Psoas muscle (tissue), 8 donors: Measurements from ENCODE around the gene KLRF1. TPM values are rescaled to one million over a fixed set of nuclear protein-coding genes. Genes with fewer than 3 reads are reported as not detected.

Experiments
- ATAC-seq, 4 donors: fragments of 200-7000 bp; cut with Tn5 transposase; one replicate each; pipeline ENCODE4 v1.9.1; 2020; ENCODE audit warnings: moderate library complexity in 3 of 4, mild to moderate bottlenecking in 2 of 4
- DNase-seq, 2 donors: peaks; one replicate each; pipeline ENCODE4 v3.0.0-alpha.2; 2020
- H3K27ac ChIP-seq: fragments of 200-600 bp; one replicate; pipeline ENCODE4 v1.8.0; 2022
- H3K27me3 ChIP-seq, 3 donors: fragments of 200-600 bp in 1 of 3; one replicate each; pipeline versions ENCODE4 v1.6.1 to v1.8.0; 2013 to 2022; ENCODE audit warnings: low read length in 2 of 3, mild to moderate bottlenecking in 2 of 3, moderate library complexity in 1 of 3; ENCODE audit not compliant: insufficient read depth in 3 of 3
- H3K36me3 ChIP-seq, 2 donors: fragments of 200-600 bp in 1 of 2; one replicate each; pipeline versions ENCODE4 v1.6.1 to v1.8.0; 2013 to 2022; ENCODE audit warnings: low read depth in 1 of 2, mild to moderate bottlenecking in 1 of 2, moderate library complexity in 1 of 2; ENCODE audit not compliant: insufficient read depth in 1 of 2
- H3K4me1 ChIP-seq: fragments of 200-600 bp; one replicate; pipeline ENCODE4 v1.8.0; 2022
- H3K4me3 ChIP-seq: fragments of 200-600 bp; one replicate; pipeline ENCODE4 v1.8.0; 2022; ENCODE audit warnings: mild to moderate bottlenecking
- H3K9me3 ChIP-seq: fragments of 200-600 bp; one replicate; pipeline ENCODE4 v1.8.0; 2022
- WGBS, 3 donors: extraction: QIAGEN DNeasy Blood & Tissue Kit; methylation state at CpG; one replicate each; pipeline versions ENCODE4 v1.1.6 to v1.1.7; 2013; 5-methylcytosine and 5-hydroxymethylcytosine counted together
- intact Hi-C, 2 donors: fragments of 100-400 bp; cut with DNase I; formaldehyde crosslinking; loops; one replicate each; pipeline versions ENCODE4 v1.11.0 to v1.14.2; 2022
- polyA plus RNA-seq, 3 donors: library from polyadenylated mRNA; stranded (reverse); fragments of 200-250 nt; gene quantifications; one replicate each; pipeline ENCODE4 v1.2.3, GENCODE V29; 2013
- total RNA-seq, 4 donors: library from RNA; stranded (reverse); fragmentation: NEBNext Ultra II Directional in 2 of 4; extraction: Animal tissue kit (Norgen Biotek cat#: 25700) in 2 of 4; gene quantifications; one replicate each; pipeline versions ENCODE4 v1.2.1 to v1.2.4, GENCODE V29; 2021 to 2023
- TF ChIP-seq, protein P1 (sequence below): fragments of 200-600 bp; IDR thresholded peaks from one replicate; pipeline ENCODE4 v1.8.0; 2022; ENCODE audit warnings: antibody characterized with exemption
- donor health status: healthy with polysubstance abuse.
- donor health status: DM: no; HTN: no; CAD: no; lungs with moderate emphysema.
- donor health status: Bipolar disorder and iron deficiency.
- donor health status: healthy.
- donor health status: DM: yes; HTN: yes; CAD: no.
- donor health status: DM: no; HTN: no; CAD: no.
- donor health status: DM: no; HTN: no; CAD: no.
- donor health status: DM: yes; HTN: yes; CAD: no.

The KLRF1 gene
- total and polyA plus RNA-seq, 7 donors = 0.09 to 0.49 (median 0.14) TPM; not detected in 3

GRCh38 chr12:9805883-9806282 is 21.4 kb upstream of the KLRF1 start:
- H3K36me3 ChIP-seq = no peaks in the 10 kb centered on the region
- H3K4me1 ChIP-seq = peaks cover 7% of the 10 kb centered on the region
- DNase-seq (no peak), ATAC-seq (no peak)
- intact Hi-C loops = loop anchor here in 1 of 2 donors (5.0 kb wide), 1 partner anchor 59 kb away; no protein-coding TSS in a partner anchor
- 91 to 98% (median 95%) methylated on average over 2 of the region's 2 CpGs for WGBS, 3 donors
- TF ChIP-seq, protein P1, sequence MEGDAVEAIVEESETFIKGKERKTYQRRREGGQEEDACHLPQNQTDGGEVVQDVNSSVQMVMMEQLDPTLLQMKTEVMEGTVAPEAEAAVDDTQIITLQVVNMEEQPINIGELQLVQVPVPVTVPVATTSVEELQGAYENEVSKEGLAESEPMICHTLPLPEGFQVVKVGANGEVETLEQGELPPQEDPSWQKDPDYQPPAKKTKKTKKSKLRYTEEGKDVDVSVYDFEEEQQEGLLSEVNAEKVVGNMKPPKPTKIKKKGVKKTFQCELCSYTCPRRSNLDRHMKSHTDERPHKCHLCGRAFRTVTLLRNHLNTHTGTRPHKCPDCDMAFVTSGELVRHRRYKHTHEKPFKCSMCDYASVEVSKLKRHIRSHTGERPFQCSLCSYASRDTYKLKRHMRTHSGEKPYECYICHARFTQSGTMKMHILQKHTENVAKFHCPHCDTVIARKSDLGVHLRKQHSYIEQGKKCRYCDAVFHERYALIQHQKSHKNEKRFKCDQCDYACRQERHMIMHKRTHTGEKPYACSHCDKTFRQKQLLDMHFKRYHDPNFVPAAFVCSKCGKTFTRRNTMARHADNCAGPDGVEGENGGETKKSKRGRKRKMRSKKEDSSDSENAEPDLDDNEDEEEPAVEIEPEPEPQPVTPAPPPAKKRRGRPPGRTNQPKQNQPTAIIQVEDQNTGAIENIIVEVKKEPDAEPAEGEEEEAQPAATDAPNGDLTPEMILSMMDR = no peak
- H3K4me3 ChIP-seq = no peak overlapping the region
- no peak overlapping the region for H3K27ac ChIP-seq
- no peaks in the 10 kb centered on the region for H3K9me3 ChIP-seq
- H3K27me3 ChIP-seq = no peaks in the 10 kb centered on the region

DNA sequence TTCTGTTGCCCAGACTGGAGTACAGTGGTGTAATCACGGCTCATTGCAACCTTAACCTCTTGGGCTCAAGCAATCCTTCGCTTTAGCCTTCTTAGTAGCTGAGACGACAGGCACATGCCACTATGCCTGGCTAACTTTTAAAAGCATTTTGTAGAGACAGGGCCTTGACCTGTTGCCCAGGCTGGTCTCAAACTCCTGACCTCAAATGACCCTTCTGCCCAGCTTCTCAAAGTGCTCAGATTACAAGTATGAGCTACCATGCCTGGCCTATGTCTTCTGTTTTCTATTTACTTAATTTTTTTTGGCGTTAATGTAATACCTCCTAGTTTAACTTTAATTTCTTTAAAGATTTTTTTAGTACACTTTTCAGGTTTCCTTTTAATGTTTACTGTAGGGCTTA is 20.6 kb upstream of the KLRF1 start:
- Histone ChIP-seq H3K9me3 (no peaks in the 10 kb centered on the region), H3K4me1 (peaks cover 7% of the 10 kb centered on the region), H3K27ac (peak overlapping the region; percentile 56), H3K27me3 (no peaks in the 10 kb centered on the region), H3K4me3 (no peak overlapping the region), H3K36me3 (no peaks in the 10 kb centered on the region)
- 20 to 32% (median 26%) methylated on average over 4 of the region's 4 CpGs for WGBS, 3 donors
- ATAC-seq (peak in 3 of 4 donors; percentile 55 to 91 (median 71)), DNase-seq (no peak)
- intact Hi-C loops = loop anchor here in 1 of 2 donors (5.0 kb wide), 1 partner anchor 59 kb away; no protein-coding TSS in a partner anchor
- TF ChIP-seq, protein P1 = no peak

DNA sequence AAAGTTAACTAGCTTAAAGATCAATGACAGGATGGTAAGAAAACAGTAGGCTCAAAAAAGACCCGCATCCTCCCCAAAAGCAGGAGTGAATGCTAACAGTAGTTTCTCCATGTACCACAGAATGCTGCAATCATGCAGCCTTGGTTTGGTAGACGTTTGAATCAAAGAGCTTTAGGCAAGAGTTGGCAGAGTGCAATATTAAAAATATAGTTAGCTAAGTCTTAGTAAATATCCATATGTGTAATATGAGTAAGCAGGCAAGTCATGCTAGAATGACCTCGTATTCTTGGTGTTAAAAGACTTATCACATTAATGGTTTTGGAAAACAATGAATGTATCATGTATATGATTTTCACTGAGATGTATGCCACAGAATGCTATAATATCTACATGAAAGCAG is 18.8 kb upstream of the KLRF1 start:
- ATAC-seq = no peak
- no peak overlapping the region for H3K4me3 ChIP-seq
- intact Hi-C loops = loop anchor here in 1 of 2 donors (5.0 kb wide), 1 partner anchor 61 kb away; no protein-coding TSS in a partner anchor
- H3K27me3 ChIP-seq = no peaks in the 10 kb centered on the region
- 47 to 55% (median 49%) methylated on average over 3 of the region's 3 CpGs for WGBS, 3 donors
- peaks cover 7% of the 10 kb centered on the region for H3K4me1 ChIP-seq
- no peak overlapping the region for H3K27ac ChIP-seq
- no peaks in the 10 kb centered on the region for H3K36me3 ChIP-seq
- TF ChIP-seq, protein P1 = no peak
- H3K9me3 ChIP-seq = no peaks in the 10 kb centered on the region
- no peak for DNase-seq

DNA sequence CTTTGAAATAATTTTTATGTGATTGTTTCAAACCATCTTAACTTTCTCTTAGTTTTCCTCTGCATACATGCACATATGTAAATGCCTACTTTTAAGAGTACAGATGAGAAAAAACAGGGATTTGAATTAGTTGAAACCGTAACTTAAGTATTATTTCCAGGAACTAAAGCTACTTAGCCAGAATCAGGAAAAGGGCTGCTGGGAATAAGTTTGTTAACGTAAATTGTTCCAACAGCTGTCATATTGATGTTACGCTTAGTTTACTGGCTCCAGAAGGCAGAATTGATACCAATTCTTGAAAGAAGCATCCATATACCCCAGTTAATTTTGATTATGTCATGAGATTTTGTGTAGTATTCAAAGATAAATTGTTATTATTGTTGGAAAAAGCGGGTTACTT is 17.9 kb upstream of the KLRF1 start:
- H3K36me3 ChIP-seq = no peaks in the 10 kb centered on the region
- DNase-seq (no peak), ATAC-seq (no peak)
- no peak overlapping the region for H3K27ac ChIP-seq
- H3K27me3 ChIP-seq = no peaks in the 10 kb centered on the region
- H3K9me3 ChIP-seq = no peaks in the 10 kb centered on the region
- TF ChIP-seq, protein P1 = no peak
- 55 to 58% (median 57%) methylated on average over 4 of the region's 4 CpGs for WGBS, 3 donors
- peaks cover 7% of the 10 kb centered on the region for H3K4me1 ChIP-seq
- H3K4me3 ChIP-seq = no peak overlapping the region
- intact Hi-C loops = loop anchor here in 1 of 2 donors (5.0 kb wide), 1 partner anchor 62 kb away; no protein-coding TSS in a partner anchor

DNA sequence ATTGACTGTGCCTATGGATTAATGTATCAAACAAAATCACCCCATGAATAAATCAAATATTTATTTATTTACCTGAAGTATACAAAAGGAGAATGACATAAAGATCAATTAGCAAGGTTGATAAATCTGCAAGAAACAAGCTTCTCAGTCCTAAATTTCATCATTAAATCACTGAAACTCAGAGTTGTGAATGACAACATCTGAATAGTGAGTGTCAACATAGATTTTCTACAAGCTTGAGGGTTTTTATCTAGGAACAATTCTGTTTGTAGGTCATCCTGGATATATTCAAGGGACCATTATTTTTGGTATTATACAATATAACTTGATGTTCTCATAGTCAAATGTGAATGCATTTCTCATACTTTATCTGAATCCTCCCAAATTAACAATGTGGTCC is 17.4 kb upstream of the KLRF1 start:
- Histone ChIP-seq H3K4me1 (peaks cover 7% of the 10 kb centered on the region), H3K27ac (no peak overlapping the region), H3K27me3 (no peaks in the 10 kb centered on the region), H3K4me3 (no peak overlapping the region), H3K36me3 (no peaks in the 10 kb centered on the region), H3K9me3 (no peaks in the 10 kb centered on the region)
- ATAC-seq (no peak), DNase-seq (no peak)
- TF ChIP-seq, protein P1 = no peak
- intact Hi-C loops = loop anchor here (5.0 to 10.0 kb wide), 3 partner anchors 63 to 117 kb away; no protein-coding TSS in a partner anchor
